ENCODE measurements around the gene BASP1.
"Not testable (repeated sequence)": the region's sequence is repeated elsewhere in the genome, so short reads cannot be mapped to it uniquely, and the experiment has no call there.

The BASP1 gene

DNA sequence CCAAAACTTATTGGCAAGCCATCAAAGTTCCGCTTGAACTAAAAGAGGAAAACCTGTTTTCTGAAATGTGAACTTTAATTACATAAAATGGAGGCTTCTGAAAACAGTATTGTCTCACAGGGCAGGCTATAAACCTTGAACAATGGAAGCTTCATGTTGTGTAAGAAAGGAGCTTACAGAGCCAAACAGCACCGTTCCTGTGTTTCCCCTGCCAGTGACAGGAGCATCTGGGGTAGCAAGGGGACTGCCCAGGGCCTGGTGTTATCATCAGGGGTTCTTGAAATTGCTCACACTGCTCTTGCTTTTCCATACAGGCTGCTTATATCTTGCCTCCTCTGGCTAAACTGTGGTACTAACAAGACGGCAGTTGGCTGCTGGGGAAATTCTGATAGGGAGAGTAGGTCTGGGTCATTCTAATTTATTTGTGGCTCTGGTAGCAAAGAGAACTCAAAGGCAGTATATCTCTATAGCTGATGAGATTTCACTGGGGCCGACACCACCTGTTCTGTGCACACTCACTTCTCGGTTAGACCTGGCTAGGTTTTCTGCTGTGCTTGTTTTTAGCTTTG lies 40.4 kb downstream of the BASP1 start:
- no peak for DNase-seq

DNA sequence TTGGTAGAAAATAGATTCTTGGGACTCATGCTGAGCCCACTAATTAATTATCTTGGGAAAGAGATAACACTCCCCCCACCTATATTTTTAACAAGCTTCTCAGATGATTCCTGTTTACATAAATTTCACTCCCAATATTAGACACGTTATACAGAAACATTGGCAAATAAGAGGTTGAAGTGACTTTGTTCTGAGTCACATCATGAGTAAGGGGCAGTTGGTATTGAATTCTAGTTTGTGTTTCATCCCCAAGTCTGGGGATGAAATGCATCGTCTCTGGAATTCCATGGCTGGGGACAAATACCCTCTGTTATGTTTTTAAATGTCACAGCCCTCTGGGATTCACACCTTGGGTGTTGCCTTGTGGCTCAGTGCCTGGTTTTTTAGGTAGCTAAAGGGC lies 41.0 kb downstream of the BASP1 start:
- DNase-seq, result peak; percentile 76

DNA sequence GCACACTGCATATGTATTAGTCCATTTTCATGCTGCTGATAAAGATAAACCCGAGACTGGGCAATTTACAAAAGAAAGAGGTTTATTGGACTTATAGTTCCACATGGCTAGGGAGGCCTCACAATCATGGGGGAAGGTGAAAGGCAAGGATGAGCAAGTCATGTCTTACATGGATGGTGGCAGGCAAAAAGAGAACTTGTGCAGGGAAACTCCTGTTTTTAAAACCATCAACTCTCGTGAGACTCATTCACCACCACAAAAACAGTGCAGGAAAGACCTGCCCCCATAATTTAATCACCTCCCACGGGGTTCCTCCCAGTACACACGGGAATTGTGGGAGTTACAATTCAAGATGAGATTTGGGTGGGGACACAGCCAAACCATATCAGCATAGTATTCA lies 41.6 kb downstream of the BASP1 start:
- DNase-seq, result not testable (repeated sequence)

DNA sequence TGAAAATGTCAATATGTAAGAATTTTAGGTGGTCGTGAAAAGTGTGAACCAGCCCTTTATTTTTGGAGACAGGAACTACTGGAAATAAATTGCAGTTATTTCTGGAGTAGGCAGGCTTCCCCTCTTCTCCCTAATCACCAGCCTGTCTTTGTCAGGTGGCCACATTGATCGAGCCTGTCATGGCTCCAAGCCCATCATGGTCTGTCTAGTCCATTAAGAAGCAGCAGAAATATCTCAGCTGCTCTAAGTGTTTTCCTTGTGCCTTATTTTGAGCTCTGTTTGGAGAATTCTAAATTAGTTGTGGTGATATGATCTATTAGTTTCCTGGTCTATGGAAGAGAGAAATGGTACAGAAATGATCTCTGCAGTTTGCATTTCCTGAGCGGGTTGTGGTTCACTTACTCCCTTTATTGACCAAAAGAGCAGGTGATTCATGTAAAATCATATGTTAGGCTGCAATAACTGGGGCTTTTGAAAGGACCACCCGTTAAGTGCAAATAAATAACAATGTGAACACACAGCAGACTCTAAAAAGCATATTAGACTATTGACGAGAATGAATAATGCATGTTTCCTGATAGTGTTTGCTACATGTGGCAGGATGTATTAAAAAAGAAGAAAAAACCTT lies 42.3 kb downstream of the BASP1 start:
- no peak for DNase-seq

DNA sequence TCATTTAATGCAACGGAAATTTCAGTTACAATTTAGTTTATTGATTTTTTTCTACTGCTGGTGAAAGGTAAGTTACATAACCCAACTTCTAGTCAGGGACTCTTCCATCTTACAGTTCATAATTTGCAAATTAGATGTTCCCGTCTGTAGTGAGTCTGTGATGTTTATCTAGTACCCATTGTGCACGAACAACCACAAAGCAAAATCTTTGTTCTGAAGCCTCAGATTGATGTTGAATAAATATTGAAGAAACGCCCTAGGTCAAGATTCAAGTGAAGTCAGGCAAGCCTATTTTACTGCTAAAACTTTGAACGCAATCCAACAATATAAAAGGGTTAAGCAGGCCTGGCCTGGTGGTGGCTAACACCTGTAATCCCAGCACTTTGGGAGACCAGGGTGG lies 43.1 kb downstream of the BASP1 start:
- no peak for DNase-seq

DNA sequence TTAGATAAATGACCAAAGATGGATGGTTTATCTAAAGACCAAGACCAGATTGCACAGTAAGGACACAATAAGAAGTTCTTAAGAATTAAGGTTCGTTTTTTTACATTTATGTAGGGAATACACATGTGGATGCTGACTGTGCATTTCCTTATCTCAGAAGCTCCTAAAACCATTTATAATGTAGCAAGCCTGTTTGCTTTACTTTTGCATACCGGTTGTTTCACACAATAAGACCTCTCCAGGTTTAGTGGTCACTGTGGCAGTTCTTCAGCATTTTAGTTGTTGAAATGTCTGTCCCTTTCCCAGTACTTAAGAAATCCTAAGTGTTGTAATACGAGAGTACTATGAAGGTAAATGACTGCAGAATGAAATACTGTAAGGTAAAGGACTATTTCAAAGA lies 43.6 kb downstream of the BASP1 start:
- no peak for DNase-seq

DNA sequence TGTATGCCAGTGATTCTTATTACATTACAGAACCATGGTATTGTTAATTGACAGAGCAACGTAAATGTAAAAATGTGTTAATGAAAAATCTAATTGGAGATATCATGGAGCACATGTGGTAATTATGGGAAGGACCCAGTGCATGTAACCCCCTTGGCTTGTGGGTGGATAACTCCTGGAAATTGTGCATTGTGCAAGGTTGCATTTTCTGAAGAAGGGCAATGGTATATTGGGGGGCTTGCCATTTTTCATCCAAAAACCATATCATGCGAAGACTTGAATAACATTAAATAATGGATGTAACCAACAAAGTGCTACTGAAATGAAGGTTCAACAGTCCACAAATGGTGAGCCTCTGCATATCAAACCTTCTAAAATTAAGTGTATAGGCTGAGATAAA lies 47.6 kb downstream of the BASP1 start:
- DNase-seq, result no peak

DNA sequence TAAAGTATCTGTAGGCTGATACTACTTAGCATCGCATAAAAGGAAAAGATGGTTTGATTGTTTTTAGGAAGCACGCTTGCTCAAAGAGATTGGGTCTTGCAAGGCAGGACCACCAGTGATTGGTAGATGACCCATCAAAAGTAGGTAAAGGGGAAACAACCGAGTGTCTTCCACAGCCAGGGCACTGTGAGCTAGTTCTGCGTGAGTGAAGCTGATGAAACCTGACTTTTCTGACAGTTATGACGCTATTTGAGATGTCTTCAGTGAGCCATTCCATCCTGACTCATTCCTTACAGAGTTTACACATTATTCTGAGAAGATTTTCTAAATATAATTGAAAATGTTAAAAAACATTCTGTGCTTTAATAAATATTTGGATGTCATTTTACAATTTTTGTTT lies 49.7 kb downstream of the BASP1 start:
- DNase-seq, result no peak

DNA sequence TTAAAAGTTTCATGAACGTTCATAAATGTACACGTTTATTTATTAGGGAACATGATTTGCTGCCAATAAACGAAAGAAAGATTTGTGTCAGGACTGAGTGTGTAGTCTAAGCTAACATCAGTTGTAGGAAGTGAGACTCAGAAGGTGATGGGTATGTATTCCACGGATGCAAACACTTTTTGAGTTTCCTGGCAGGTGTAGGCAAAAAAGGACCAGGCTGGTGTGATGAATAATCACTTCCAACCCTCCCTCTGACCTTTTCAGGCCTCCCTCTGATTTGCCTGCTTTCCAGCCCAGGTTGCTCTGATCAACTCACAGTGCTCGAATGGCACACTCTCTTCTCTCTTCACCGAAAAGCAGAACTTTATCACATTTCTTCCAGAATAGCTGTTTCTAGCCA lies 51.8 kb downstream of the BASP1 start:
- DNase-seq, result no peak

DNA sequence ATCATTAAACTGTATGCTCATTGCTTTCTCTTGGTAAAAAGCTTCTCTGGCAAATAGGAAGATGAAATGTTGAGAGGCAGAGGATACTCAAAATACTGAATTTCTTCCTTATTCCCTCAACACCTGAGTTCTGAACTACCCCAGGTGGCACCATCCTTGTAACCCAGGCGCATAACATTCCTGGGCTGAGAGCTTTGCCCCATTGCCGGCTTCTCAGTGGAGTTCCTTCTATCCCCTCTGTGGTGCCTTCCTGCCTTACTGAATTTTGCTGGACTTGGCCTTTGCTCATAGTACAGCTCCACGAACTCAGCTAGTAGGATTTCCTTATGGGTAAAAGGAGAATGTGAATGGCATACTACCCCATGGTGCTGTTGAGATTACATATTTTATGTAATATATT lies 54.7 kb downstream of the BASP1 start:
- no peak for DNase-seq

DNA sequence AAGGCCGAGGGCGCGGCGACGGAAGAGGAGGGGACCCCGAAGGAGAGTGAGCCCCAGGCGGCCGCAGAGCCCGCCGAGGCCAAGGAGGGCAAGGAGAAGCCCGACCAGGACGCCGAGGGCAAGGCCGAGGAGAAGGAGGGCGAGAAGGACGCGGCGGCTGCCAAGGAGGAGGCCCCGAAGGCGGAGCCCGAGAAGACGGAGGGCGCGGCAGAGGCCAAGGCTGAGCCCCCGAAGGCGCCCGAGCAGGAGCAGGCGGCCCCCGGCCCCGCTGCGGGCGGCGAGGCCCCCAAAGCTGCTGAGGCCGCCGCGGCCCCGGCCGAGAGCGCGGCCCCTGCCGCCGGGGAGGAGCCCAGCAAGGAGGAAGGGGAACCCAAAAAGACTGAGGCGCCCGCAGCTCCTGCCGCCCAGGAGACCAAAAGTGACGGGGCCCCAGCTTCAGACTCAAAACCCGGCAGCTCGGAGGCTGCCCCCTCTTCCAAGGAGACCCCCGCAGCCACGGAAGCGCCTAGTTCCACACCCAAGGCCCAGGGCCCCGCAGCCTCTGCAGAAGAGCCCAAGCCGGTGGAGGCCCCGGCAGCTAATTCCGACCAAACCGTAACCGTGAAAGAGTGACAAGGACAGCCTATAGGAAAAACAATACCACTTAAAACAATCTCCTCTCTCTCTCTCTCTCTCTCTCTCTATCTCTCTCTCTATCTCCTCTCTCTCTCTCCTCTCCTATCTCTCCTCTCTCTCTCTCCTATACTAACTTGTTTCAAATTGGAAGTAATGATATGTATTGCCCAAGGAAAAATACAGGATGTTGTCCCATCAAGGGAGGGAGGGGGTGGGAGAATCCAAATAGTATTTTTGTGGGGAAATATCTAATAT lies 58.1 kb downstream of the BASP1 start:
- no peak for DNase-seq

DNA sequence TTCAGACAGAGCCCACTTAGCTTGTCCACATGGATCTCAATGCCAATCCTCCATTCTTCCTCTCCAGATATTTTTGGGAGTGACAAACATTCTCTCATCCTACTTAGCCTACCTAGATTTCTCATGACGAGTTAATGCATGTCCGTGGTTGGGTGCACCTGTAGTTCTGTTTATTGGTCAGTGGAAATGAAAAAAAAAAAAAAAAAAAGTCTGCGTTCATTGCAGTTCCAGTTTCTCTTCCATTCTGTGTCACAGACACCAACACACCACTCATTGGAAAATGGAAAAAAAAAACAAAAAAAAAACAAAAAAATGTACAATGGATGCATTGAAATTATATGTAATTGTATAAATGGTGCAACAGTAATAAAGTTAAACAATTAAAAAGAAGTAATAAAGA lies 59.0 kb downstream of the BASP1 start:
- no peak for DNase-seq

DNA sequence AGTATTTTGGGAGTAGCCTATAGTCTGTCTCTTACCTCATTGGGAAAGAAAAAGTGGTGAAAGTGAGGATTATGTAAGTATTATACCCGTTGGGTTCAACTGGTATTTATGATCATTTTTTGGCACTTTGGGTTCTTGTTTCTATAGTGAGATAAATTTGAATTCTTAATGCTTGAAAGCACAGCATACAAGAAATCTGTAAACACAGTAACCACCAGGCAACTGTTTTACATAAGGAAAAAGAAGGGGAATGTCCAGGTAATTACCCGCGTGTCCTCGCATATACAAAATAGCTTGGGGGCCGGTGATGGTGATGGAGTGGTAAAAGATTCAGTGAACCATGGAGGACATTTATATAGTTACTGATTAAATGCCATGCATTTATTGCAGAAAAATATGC lies 60.5 kb downstream of the BASP1 start:
- DNase-seq, result no peak

DNA sequence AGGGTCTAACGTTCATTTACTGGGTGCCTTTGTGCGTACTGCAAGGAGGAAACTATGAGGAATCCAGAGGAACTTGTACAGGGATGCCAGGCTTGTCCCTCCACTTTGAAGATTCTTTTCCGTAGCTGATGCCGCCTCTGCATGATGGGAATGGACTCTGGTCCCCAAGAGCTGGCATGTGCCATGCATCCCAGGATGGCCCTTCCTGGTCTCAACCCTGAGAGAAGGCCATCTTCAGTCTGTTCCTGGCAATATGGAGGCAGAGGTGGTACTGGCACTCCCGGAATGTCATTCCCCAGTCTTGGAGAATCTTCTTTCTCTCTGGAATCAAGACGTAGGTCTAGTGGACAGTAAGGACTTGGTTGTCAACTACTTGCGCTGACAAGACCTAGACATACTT lies 61.5 kb downstream of the BASP1 start:
- no peak for DNase-seq

DNA sequence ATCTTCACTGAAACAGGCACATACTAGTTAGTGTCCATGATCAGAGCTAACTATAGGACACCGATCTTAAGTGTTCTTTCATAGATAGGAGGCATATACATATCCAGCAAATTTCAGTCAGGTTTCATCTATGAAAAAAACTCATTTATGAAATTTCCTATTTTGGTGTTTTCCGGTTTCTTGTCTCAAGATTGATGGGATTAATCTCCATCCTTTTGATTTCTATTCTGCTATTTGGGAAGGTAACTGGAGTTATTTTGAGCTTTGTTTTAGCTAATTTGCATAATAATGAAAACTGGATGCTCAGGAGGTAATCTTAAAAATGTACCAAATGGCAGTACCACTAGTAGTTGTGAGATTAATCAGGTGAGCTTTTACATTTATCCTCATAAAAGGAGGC lies 62.1 kb downstream of the BASP1 start:
- DNase-seq, result no peak

DNA sequence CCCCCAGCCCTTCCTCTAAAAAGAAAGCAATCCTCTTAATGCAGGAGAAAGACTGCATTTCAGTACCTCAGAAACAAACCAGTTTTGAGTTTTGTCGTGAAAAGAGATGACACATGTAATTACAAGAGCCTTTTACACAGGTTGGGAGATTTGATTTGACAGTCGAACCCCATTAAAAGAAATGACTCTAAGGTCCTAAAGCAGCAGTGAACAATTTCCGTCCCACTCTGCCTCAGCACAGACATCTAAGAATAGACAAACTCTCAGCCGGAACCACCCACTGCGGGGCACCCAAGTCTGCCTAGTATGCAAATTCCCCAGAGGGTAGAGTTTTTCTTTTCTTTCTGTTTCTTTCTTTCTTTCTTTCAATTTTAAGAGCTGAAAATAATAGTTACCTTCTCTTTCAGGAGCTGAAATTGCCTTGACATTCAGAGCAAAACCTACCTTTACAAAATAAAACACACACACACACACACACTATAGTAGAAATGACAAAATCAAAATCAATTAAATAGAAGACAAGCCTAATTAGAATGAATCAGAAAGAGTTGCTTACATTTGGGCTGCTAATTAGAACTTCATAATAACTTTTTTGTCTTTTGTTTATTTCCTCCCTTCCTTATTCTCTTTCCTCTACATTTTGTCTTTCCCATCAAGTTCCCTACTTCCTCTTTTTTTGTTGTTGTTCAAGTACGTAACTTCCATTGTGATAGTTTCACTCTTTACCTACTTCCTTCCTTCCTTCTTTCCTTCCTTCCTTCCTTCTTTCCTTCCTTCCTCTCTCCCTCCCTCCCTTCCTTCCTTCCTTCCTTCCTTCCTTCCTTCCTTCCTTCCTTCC lies 65.1 kb downstream of the BASP1 start:
- DNase-seq, result no peak

DNA sequence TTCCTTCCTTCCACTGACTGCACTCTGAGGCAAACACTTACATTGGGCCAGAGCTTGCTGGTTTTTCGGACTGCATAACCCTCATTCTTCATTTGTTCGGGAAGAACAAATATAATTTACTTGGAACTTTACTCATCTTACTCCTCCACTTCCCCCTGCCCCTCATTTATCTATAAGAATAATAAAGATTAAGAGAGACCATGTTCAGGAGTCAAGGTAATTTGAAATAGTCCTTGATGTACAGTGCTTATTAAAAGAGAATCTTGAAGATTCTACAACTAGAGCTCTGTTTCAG lies 65.6 kb downstream of the BASP1 start:
- DNase-seq, result no peak

DNA sequence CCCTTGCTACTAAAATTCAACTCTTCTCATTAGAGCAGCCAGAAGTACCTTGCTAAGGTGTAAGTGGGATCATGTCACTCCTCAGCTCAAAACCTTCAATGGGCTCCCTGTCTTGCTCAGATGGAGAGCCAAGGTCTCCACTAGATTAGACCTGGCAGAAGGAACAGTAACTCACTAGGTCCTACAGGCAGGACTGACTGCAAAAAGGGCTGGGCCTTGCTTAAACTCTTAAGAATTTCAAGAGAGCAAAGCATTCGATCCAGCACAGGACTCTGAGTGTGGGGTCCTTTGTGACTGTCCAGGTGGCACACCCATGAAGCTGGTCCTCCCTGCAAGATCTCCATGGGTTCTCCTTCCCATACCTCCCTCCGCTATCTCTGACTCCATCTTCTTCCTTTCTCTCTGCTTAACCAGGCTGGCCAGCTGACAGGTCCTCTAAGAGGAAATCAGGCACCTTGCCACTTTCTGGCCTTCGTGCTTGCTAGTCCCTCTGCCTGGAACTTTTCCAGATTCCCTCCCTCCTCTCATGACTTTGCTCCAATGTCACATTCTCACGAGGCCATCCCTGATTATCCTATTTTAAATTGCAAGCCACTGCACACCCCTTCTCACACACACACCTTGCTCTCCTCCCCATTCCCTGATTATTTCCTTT lies 70.2 kb downstream of the BASP1 start:
- DNase-seq, result no peak

DNA sequence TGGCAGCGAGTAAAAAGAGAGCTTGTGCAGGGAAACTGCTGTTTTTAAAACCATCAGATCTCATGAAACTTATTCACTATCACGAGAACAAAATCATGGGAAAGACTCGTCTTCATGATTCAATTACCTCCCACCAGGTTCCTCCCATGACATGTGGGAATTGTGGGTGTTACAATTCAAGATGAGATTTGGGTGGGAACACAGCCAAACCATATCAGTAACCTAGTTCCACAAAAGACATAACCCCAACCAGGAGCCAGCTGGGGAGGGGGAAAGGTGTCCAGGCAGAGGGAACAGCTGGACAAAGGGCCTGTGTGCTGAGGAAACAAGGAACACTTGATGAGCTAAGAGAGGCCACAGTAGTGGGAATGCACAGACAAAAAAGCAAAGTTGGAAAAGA lies 71.1 kb downstream of the BASP1 start:
- DNase-seq, result no peak

DNA sequence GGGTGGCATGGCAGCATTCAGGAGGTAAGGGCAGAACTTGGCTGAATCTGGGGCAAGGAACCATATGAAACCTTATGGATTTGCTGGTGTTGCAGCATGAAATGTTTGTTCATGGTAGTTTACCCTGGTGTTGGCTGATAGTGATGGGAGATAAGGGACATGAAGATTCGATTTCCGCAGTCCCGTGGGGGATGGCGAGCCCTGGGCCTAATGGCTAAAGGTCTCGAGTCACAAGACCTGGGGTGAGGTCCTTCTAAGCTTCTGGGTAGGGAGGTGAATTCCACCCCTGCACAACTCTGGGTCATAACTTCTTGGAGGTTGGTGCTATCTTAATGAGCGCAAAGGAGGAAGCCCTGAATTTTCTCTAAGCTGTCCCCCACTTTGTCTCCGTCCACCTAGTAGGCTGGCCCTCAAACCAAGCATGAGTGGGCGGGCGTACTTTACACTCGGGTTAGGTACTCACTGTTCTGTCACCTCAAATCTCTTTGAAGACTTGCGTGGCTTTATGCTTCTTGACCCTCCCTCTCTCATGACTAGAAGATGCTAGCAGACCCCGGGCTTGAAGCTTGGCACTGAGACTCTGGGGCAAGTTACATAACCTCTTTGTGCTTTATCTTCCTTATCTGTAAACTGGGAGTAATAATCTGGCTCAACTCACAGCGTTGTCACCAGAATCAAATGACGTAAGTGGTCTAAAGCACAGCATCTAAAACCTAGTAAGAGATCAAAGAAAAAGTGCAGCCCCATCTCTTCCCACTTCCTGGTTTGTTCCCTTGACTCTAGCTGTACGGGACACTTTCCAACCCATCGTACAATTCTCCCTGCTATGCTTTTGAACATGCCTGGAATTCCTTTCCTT lies 72.5 kb downstream of the BASP1 start:
- peak; percentile 79 for DNase-seq

DNA sequence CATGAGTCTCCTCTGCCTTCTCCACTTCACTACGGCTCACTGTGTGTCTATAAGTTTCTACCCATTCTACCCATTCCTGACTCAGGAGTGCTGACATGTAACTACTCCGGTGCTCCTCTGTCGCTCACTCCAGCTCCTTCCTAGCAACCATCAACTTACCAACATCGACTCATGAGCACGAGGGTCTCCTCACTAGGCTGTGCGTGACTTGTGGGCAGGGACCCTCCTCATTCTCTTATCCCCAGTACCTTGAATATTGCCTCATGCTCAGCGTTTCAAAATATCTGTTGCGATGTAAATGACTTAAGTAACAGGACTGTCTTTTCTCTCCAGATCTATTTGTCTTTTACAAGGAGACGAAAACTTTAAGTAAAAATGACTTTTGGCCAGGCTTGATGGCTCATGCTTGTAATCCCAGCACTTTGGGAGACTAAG lies 73.1 kb downstream of the BASP1 start:
- no peak for DNase-seq

Data from fibroblast of skin of back (primary cell).